NK-92 (cell line): ENCODE measurements around the gene PPP1R2.

Experiments used
- DNase-seq: peaks from one replicate; lab custom pipeline; 2025; ENCODE audit not compliant: unreplicated experiment; lab: John Stamatoyannopoulos, UW

The PPP1R2 gene

GRCh38 chr3:195566797-195567196 lies 23.7 kb upstream of the PPP1R2 start:
- no peak for DNase-seq

GRCh38 chr3:195565716-195566115 lies 22.6 kb upstream of the PPP1R2 start:
- DNase-seq, result no peak

GRCh38 chr3:195563317-195563716 lies 20.2 kb upstream of the PPP1R2 start:
- no peak for DNase-seq

- DNase-seq, result no peak
These were observed 16.7 kb upstream of the PPP1R2 start for GRCh38 chr3:195559723-195560409.

GRCh38 chr3:195558602-195559001 lies 15.5 kb upstream of the PPP1R2 start:
- no peak for DNase-seq

GRCh38 chr3:195557322-195557721 lies 14.2 kb upstream of the PPP1R2 start:
- DNase-seq, result no peak

GRCh38 chr3:195556390-195556789 lies 13.3 kb upstream of the PPP1R2 start:
- no peak for DNase-seq

GRCh38 chr3:195555110-195555509 lies 12.0 kb upstream of the PPP1R2 start:
- no peak for DNase-seq

- no peak for DNase-seq
These were observed 11.3 kb upstream of the PPP1R2 start for GRCh38 chr3:195554458-195554857.

GRCh38 chr3:195553268-195553667 lies 10.1 kb upstream of the PPP1R2 start:
- no peak for DNase-seq

- no peak for DNase-seq
These were observed 8.4 kb upstream of the PPP1R2 start for GRCh38 chr3:195551381-195551978.

GRCh38 chr3:195550723-195551122 lies 7.6 kb upstream of the PPP1R2 start:
- no peak for DNase-seq

GRCh38 chr3:195549931-195550519 lies 6.9 kb upstream of the PPP1R2 start:
- no peak for DNase-seq

- no peak for DNase-seq
These were observed 5.9 kb upstream of the PPP1R2 start for GRCh38 chr3:195548987-195549386.

GRCh38 chr3:195548501-195548900 lies 5.4 kb upstream of the PPP1R2 start:
- DNase-seq, result no peak

- DNase-seq, result no peak
These were observed 4.9 kb upstream of the PPP1R2 start for GRCh38 chr3:195548006-195548405.

GRCh38 chr3:195546130-195546560 lies 3.0 kb upstream of the PPP1R2 start:
- DNase-seq, result no peak

- DNase-seq, result no peak
These were observed 1.5 kb upstream of the PPP1R2 start for GRCh38 chr3:195544634-195545033.

GRCh38 chr3:195544230-195544536 lies 1.1 kb upstream of the PPP1R2 start:
- no peak for DNase-seq

- DNase-seq, result no peak
These were observed 540 bp upstream of the PPP1R2 start for GRCh38 chr3:195543500-195544229.

- no peak for DNase-seq
These were observed 818 bp downstream of the PPP1R2 start for GRCh38 chr3:195542316-195542697.

- DNase-seq, result no peak
These were observed 2.6 kb downstream of the PPP1R2 start for GRCh38 chr3:195540511-195540910.
